Pancreas (tissue), 10 donors: ENCODE data around the gene BLOC1S1. TPM values are rescaled to one million over a fixed set of nuclear protein-coding genes. Genes with fewer than 3 reads are reported as not detected.

Source experiments
- ATAC-seq, 4 donors: fragments of 200-7000 bp; cut with Tn5 transposase; one replicate each; pipeline versions ENCODE4 v1.8.0 to v1.9.1; 2020; ENCODE audit warnings: mild to moderate bottlenecking in 4 of 4, moderate library complexity in 4 of 4
- DNase-seq, 6 donors: peaks; one replicate each; pipeline ENCODE4 v3.0.0-alpha.2; 2020
- FAIRE-seq: peaks from 2 replicates; lab custom pipeline; 2012; peaks lifted over from hg19 to GRCh38; lab: Jason Lieb, UNC
- H3K27ac ChIP-seq, 4 donors: fragments of 200-600 bp; sonication (generic); 1 replicate in 3 of 4; 2 replicates in 1 of 4; pipeline versions ENCODE4 v1.5.0 to v1.8.0; 2020
- H3K27me3 ChIP-seq, 4 donors: fragments of 200-600 bp; one replicate each; pipeline ENCODE4 v1.8.0; 2021
- H3K36me3 ChIP-seq, 3 donors: fragments of 200-600 bp; sonication (generic) in 1 of 3; one replicate each; pipeline versions ENCODE4 v1.5.0 to v1.8.0; 2020 to 2021
- H3K4me1 ChIP-seq, 3 donors: fragments of 200-600 bp; one replicate each; pipeline ENCODE4 v1.8.0; 2021
- H3K4me3 ChIP-seq, 4 donors: fragments of 200-600 bp; sonication (generic) in 2 of 4; one replicate each; pipeline versions ENCODE4 v1.5.0 to v1.8.0; 2020 to 2021
- H3K9me3 ChIP-seq, 4 donors: fragments of 200-600 bp; one replicate each; pipeline ENCODE4 v1.8.0; 2021
- CTCF ChIP-seq, 4 donors: fragments of 200-600 bp; sonication (generic) in 3 of 4; IDR thresholded peaks; one replicate each; pipeline versions ENCODE4 v1.5.0 to v1.8.0; 2021; ENCODE audit warnings: antibody characterized with exemption in 4 of 4
- WGBS, 2 donors: extraction: QIAGEN DNeasy Blood & Tissue Kit; methylation state at CpG; one replicate each; pipeline ENCODE4 v1.1.7; 2013; 5-methylcytosine and 5-hydroxymethylcytosine counted together
- intact Hi-C, 3 donors: fragments of 100-400 bp; cut with DNase I; formaldehyde crosslinking; loops; one replicate each; pipeline versions ENCODE4 v1.11.1 to v1.14.2; 2022
- polyA plus RNA-seq, 2 donors: library from polyadenylated mRNA; stranded (reverse); fragments of 200-250 nt; gene quantifications; one replicate each; pipeline ENCODE4 v1.2.3, GENCODE V29; 2013
- total RNA-seq, 6 donors: library from RNA; stranded (reverse); fragmentation: NEBNext Ultra II Directional in 4 of 6; extraction: Animal tissue kit (Norgen Biotek cat#: 25700) in 4 of 6; gene quantifications; one replicate each; pipeline versions ENCODE4 v1.2.1 to v1.2.4, GENCODE V29; 2021 to 2023
- donor health status: healthy with polysubstance abuse.
- donor health status: DM: no; HTN: no; CAD: no; lungs with moderate emphysema.
- donor health status: DM: no; HTN: no; CAD: no.
- donor health status: control.
- donor health status: control.
- donor health status: Bipolar disorder and iron deficiency.
- donor health status: DM: yes; HTN: yes; CAD: no.
- donor health status: DM: no; HTN: no; CAD: no.
- donor health status: DM: no; HTN: no; CAD: no.
- donor health status: DM: yes; HTN: yes; CAD: no.

BLOC1S1 gene
- total and polyA plus RNA-seq, 8 donors, result 32.5 to 155 (median 47.7) TPM

- H3K27ac ChIP-seq, result no peak overlapping the region
Measured at GRCh38 chr12:55703901-55704761, 11.7 kb upstream of the BLOC1S1 start.

GRCh38 chr12:55704824-55705718 is 10.8 kb upstream of the BLOC1S1 start:
- WGBS, 2 donors, result 62 to 76% methylated on average over 9 of the region's 9 CpGs
- no peaks in the 10 kb centered on the region for H3K27me3 ChIP-seq
- no peak overlapping the region for H3K27ac ChIP-seq
- no peak for FAIRE-seq
- no peak overlapping the region for H3K4me3 ChIP-seq
- TF ChIP-seq CTCF (IDR thresholded peaks at IDR 0.05), result no peak
- no peaks in the 10 kb centered on the region for H3K9me3 ChIP-seq
- intact Hi-C loops, result no loop called here
- H3K4me1 ChIP-seq, result peaks cover 0 to 4% (median 0%) of the 10 kb centered on the region in 3 donors
- no peak for DNase-seq
- ATAC-seq, result no peak
- H3K36me3 ChIP-seq, result no peaks in the 10 kb centered on the region

More at GRCh38 chr12:55703901-55704761, 11.7 kb upstream of the BLOC1S1 start:
- peaks cover 0 to 4% (median 0%) of the 10 kb centered on the region in 3 donors for H3K4me1 ChIP-seq
- DNase-seq (no peak), ATAC-seq (no peak), FAIRE-seq (no peak)
- TF ChIP-seq CTCF (IDR thresholded peaks at IDR 0.05), result no peak
- intact Hi-C loops, result no loop called here
- H3K27me3 ChIP-seq, result no peaks in the 10 kb centered on the region
- no peaks in the 10 kb centered on the region for H3K9me3 ChIP-seq
- H3K4me3 ChIP-seq, result no peak overlapping the region
- no peaks in the 10 kb centered on the region for H3K36me3 ChIP-seq
- 77 to 87% methylated on average over 6 of the region's 6 CpGs for WGBS, 2 donors

GRCh38 chr12:55705782-55706402 is 10.0 kb upstream of the BLOC1S1 start:
- no peak for DNase-seq
- Histone ChIP-seq H3K9me3 (no peaks in the 10 kb centered on the region), H3K4me3 (peak overlapping the region in 1 of 4 donors; percentile 62), H3K27ac (no peak overlapping the region), H3K36me3 (no peaks in the 10 kb centered on the region), H3K4me1 (peaks cover 0 to 4% (median 0%) of the 10 kb centered on the region in 3 donors), H3K27me3 (no peaks in the 10 kb centered on the region)
- intact Hi-C loops, result no loop called here
- FAIRE-seq, result no peak
- peak in 2 of 4 donors; percentile 17 to 21 for ATAC-seq
- 36 to 49% methylated on average over 5 of the region's 5 CpGs for WGBS, 2 donors
- TF ChIP-seq CTCF (IDR thresholded peaks at IDR 0.05), result no peak

GRCh38 chr12:55706568-55707218 is 9.2 kb upstream of the BLOC1S1 start:
- ATAC-seq (no peak), DNase-seq (no peak), FAIRE-seq (no peak)
- Histone ChIP-seq H3K27me3 (no peaks in the 10 kb centered on the region), H3K4me3 (peak overlapping the region in 1 of 4 donors; percentile 62), H3K36me3 (no peaks in the 10 kb centered on the region), H3K27ac (no peak overlapping the region), H3K9me3 (no peaks in the 10 kb centered on the region), H3K4me1 (peaks cover 0 to 4% (median 0%) of the 10 kb centered on the region in 3 donors)
- intact Hi-C loops, result no loop called here
- 81 to 83% methylated on average over 2 of the region's 2 CpGs for WGBS, 2 donors
- no peak for TF ChIP-seq CTCF (IDR thresholded peaks at IDR 0.05)
